Uterus (tissue), 4 donors: ENCODE data around the gene ACVR2A. TPM values are rescaled to one million over a fixed set of nuclear protein-coding genes. Genes with fewer than 3 reads are reported as not detected.

ENCODE experiments used
- DNase-seq, 2 donors: peaks; one replicate each; pipeline ENCODE4 v3.0.0-alpha.2; 2019 to 2020
- H3K27ac ChIP-seq, 2 donors: fragments of 200-600 bp; sonication (generic); 1 replicate in 1 of 2; 2 replicates in 1 of 2; pipeline ENCODE4 v1.5.1; 2016 to 2018
- H3K27me3 ChIP-seq, 2 donors: fragments of 200-600 bp; sonication (generic); one replicate each; pipeline ENCODE4 v1.5.1; 2018 to 2019; ENCODE audit warnings: control low read depth in 1 of 2
- H3K36me3 ChIP-seq, 2 donors: fragments of 200-600 bp; sonication (generic); one replicate each; pipeline ENCODE4 v1.5.1; 2019; ENCODE audit warnings: control low read depth in 1 of 2
- H3K4me1 ChIP-seq, 2 donors: fragments of 200-600 bp; sonication (generic); one replicate each; pipeline ENCODE4 v1.5.1; 2018 to 2019; ENCODE audit warnings: control low read depth in 1 of 2
- H3K4me3 ChIP-seq, 2 donors: fragments of 200-600 bp; sonication (generic); 1 replicate in 1 of 2; 2 replicates in 1 of 2; pipeline ENCODE4 v1.5.1; 2018 to 2019; ENCODE audit warnings: mild to moderate bottlenecking in 1 of 2
- H3K9me3 ChIP-seq, 2 donors: fragments of 200-600 bp; sonication (generic); one replicate each; pipeline ENCODE4 v1.5.1; 2019; ENCODE audit warnings: control low read depth in 1 of 2
- POLR2A ChIP-seq, 2 donors: fragments of 450-650 bp; IDR thresholded peaks; one replicate each; pipeline ENCODE4 v1.6.1; 2016; ENCODE audit warnings: antibody characterized with exemption in 2 of 2, mild to moderate bottlenecking in 1 of 2, moderate library complexity in 1 of 2
- intact Hi-C: fragments of 100-400 bp; cut with DNase I; formaldehyde crosslinking; loops from one replicate; pipeline ENCODE4 v1.15.1; 2023; ENCODE audit warnings: low total_unique reads
- total RNA-seq, 4 donors: library from RNA; depleted of rRNA in 3 of 4; stranded (reverse); fragments of >200 nt in 3 of 4; gene quantifications; one replicate each; pipeline versions ENCODE4 v1.1.0 to v1.2.4, GENCODE V29; 2014 to 2023
- TF ChIP-seq, protein P1 (sequence below), 4 experiments: fragments of 200-600 bp in 2 of 4; fragments of 450-650 bp in 2 of 4; sonication (generic) in 2 of 4; IDR thresholded peaks; one replicate each; pipeline ENCODE4 v1.5.1; 2016 to 2019; ENCODE audit warnings: antibody characterized with exemption in 4 of 4, mild to moderate bottlenecking in 2 of 4, moderate library complexity in 1 of 4
- donor health status: DM: yes; HTN: yes; CAD: no.

ACVR2A gene
- total RNA-seq, 4 donors from 2014 or later: 35.0 to 67.5 (median 56.2) TPM

DNA sequence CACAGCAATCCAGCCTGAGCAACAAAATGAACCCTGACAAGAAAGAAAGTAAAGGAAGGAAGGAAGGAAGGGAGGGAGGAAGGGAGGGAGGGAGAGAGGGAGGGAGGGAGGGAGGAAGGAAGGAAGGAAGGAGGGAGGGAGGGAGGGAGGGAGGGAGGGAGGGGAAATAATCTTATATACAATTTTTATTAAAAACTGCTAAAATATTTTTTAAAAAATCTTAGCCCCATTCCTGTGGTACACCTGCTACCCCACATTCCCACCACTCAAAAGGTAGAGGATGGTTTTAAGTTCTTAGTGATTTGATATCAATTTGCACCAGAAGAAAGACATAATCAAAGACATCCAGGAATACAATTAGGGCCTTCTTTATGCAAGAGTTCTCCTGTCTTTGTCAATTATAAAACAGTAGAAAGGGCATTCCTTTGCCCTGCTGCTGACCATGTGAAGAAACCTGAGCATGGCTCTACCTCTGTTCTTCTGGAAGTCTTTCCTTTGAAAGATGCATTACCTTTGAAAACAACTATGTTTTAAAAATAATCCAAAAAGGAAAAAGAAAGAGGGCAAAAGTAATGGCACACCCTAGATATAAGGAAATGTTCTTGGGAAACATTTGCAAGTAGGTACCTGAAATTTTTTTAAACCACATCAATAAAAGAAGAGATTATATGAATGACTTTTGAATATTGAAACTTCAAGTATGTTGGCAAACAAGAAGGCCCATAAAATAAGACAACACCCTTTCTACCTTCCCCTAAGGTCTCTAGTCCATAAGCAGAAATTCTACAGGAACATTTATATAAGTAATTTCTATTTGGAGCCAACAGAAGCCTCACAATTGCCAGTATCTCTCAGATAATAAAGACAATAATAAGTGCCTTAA is 33.7 kb upstream of the ACVR2A start:
- Histone ChIP-seq H3K27ac (no peak overlapping the region), H3K4me3 (no peak overlapping the region), H3K36me3 (no peaks in the 10 kb centered on the region), H3K27me3 (no peaks in the 10 kb centered on the region), H3K4me1 (no peaks in the 10 kb centered on the region), H3K9me3 (no peaks in the 10 kb centered on the region)
- no peak for TF ChIP-seq POLR2A (IDR thresholded peaks at IDR 0.05)
- TF ChIP-seq, protein P1, sequence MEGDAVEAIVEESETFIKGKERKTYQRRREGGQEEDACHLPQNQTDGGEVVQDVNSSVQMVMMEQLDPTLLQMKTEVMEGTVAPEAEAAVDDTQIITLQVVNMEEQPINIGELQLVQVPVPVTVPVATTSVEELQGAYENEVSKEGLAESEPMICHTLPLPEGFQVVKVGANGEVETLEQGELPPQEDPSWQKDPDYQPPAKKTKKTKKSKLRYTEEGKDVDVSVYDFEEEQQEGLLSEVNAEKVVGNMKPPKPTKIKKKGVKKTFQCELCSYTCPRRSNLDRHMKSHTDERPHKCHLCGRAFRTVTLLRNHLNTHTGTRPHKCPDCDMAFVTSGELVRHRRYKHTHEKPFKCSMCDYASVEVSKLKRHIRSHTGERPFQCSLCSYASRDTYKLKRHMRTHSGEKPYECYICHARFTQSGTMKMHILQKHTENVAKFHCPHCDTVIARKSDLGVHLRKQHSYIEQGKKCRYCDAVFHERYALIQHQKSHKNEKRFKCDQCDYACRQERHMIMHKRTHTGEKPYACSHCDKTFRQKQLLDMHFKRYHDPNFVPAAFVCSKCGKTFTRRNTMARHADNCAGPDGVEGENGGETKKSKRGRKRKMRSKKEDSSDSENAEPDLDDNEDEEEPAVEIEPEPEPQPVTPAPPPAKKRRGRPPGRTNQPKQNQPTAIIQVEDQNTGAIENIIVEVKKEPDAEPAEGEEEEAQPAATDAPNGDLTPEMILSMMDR (IDR thresholded peaks at IDR 0.05): no peak
- intact Hi-C loops: no loop called here
- no peak for DNase-seq

DNA sequence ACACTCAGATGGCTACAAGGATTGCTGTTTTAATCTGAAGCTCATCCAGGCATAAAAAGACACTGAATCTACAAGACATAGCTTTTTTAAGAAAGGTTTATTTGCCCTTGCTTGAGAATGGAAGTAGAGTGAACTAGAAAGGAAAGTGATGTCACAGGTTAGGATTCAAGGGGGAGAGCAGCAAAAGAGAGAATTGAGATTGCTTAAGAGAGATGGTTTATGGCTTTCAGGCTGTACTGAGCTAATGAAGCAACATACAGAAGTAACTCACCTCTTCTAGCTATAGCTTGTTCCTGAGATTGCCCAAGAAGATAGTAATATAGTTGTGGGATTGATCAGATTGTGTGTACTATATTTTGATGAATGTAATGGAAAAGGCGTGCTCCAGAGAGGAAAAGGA is 26.1 kb upstream of the ACVR2A start:
- TF ChIP-seq, protein P1 (IDR thresholded peaks at IDR 0.05): no peak
- TF ChIP-seq POLR2A (IDR thresholded peaks at IDR 0.05): no peak
- no peaks in the 10 kb centered on the region for H3K27me3 ChIP-seq
- H3K9me3 ChIP-seq: no peaks in the 10 kb centered on the region
- H3K4me3 ChIP-seq: no peak overlapping the region
- no peak overlapping the region for H3K27ac ChIP-seq
- intact Hi-C loops: no loop called here
- H3K4me1 ChIP-seq: no peaks in the 10 kb centered on the region
- no peaks in the 10 kb centered on the region for H3K36me3 ChIP-seq
- DNase-seq: no peak

DNA sequence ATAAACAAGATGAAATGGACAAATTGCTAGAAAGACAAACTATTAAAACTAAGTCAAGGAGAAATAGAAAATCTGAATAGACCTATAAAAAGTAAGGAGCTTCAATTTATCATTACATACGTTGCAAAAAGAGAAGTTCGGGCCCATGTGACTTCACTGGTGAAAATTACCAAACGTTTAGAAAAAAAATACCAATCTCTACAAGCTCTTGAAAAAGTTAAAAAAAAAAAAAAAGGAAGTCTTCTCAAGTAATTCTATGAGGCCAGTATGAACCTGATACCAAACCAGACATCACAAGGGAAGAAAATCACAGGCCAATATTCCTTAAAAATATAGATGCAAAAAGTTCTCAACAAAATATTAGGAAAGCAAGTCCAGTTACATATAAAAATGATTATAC is 20.2 kb upstream of the ACVR2A start:
- intact Hi-C loops: no loop called here
- no peaks in the 10 kb centered on the region for H3K36me3 ChIP-seq
- DNase-seq: no peak

DNA sequence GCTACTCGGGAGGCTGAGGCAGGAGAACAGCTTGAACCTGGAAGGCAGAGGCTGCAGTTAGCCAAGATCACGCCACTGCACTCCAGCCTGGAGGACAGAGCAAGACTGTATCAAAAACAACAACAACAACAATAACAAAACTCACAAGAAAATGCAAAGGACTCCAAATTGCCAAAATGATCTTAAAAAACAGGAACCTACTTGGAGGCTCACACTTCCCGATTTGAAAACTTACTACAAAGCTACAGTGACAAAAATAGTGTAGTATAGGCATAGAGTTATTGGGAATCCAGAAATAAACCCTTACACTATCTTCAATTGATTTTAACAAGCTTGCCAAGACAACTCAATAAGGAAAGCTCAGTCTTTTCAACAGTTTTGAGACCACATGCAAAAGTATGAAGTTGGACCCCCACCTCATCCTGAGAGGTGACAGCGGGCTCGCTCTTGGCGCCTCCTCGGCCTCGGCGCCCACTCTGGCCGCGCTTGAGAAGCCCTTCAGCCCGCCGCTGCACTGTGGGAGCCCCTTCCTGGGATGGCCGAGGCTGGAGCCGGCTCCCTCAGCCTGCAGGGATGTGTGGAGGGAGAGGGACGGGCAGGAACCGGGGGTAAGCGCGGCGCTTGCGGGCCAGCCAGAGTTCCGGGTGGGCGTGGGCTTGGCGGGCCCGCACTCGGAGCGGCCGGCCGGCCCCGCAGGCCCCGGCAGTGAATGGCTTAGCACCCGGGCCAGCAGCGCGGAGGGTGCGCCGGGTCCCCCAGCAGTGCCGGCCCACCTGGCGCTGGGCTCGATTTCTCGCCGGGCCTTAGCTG is 18.3 kb upstream of the ACVR2A start:
- Histone ChIP-seq H3K27ac (no peak overlapping the region), H3K4me1 (no peaks in the 10 kb centered on the region), H3K36me3 (no peaks in the 10 kb centered on the region), H3K9me3 (no peaks in the 10 kb centered on the region), H3K4me3 (no peak overlapping the region), H3K27me3 (no peaks in the 10 kb centered on the region)
- no peak for DNase-seq
- intact Hi-C loops: no loop called here
- no peak for TF ChIP-seq POLR2A (IDR thresholded peaks at IDR 0.05)
- TF ChIP-seq, protein P1 (IDR thresholded peaks at IDR 0.05): no peak

More for the DNA sequence above, 20.2 kb upstream of the ACVR2A start:
- no peaks in the 10 kb centered on the region for H3K27me3 ChIP-seq
- H3K4me1 ChIP-seq: no peaks in the 10 kb centered on the region
- no peak for TF ChIP-seq POLR2A (IDR thresholded peaks at IDR 0.05)
- TF ChIP-seq, protein P1 (IDR thresholded peaks at IDR 0.05): no peak
- H3K27ac ChIP-seq: no peak overlapping the region
- H3K4me3 ChIP-seq: no peak overlapping the region
- H3K9me3 ChIP-seq: no peaks in the 10 kb centered on the region

DNA sequence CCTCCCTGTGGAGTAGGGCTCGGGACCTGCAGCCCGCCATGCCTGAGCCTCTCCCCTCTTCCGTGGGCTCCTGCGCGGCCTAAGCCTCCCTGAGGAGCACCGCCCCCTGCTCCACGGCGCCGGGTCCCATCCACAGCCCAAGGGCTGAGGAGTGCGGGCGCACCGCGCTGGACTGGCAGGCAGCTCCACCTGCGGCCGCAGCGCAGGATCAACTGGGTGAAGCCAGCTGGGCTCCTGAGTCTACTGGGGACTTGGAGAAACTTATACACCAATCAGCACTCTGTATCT is 17.8 kb upstream of the ACVR2A start:
- intact Hi-C loops: no loop called here
- Histone ChIP-seq H3K27me3 (no peaks in the 10 kb centered on the region), H3K4me3 (no peak overlapping the region), H3K9me3 (no peaks in the 10 kb centered on the region), H3K27ac (no peak overlapping the region), H3K4me1 (no peaks in the 10 kb centered on the region), H3K36me3 (no peaks in the 10 kb centered on the region)
- TF ChIP-seq, protein P1 (IDR thresholded peaks at IDR 0.05): no peak
- TF ChIP-seq POLR2A (IDR thresholded peaks at IDR 0.05): no peak
- no peak for DNase-seq
